ENCODE data around the gene RTN4RL1. TPM values are rescaled to one million over a fixed set of nuclear protein-coding genes. Genes with fewer than 3 reads are reported as not detected.

Gene RTN4RL1
- total RNA-seq, 1 donor from 2014 or later: 0.77 TPM

- Histone ChIP-seq H3K27me3 (ENCODE audit: insufficient read depth, low read length) (no peaks in the 10 kb centered on the region), H3K79me2 (ENCODE audit: insufficient read depth, low read length) (peaks cover 30% of the 10 kb centered on the region), H3K36me3 (ENCODE audit: insufficient read depth, low read length) (peaks cover 11% of the 10 kb centered on the region), H3K9ac (ENCODE audit: low read length) (no peak overlapping the region), H3K4me1 (ENCODE audit: insufficient read depth, low read length) (peaks cover 33% of the 10 kb centered on the region), H3K4me3 (ENCODE audit: insufficient read depth, low read depth, low read length) (no peak overlapping the region), H3K27ac (ENCODE audit: low read depth, low read length) (no peak overlapping the region), H2AFZ (ENCODE audit: low read depth, low read length) (no peak overlapping the region), H3K4me2 (ENCODE audit: low read length) (no peak overlapping the region), H4K20me1 (ENCODE audit: insufficient read depth, low read length) (peaks cover 21% of the 10 kb centered on the region), H3K9me3 (ENCODE audit: insufficient read depth, low read depth, low read length) (no peaks in the 10 kb centered on the region)
- Mint-ChIP-seq H3K36me3 (ENCODE audit: low read depth, unreplicated experiment) (peaks cover 22% of the 10 kb centered on the region), H3K4me3 (ENCODE audit: unreplicated experiment) (peak overlapping the region; percentile 71), H3K27ac (ENCODE audit: unreplicated experiment) (peak overlapping the region; percentile 69), H3K4me1 (ENCODE audit: low read depth, unreplicated experiment) (peaks cover 6% of the 10 kb centered on the region), H3K9me3 (ENCODE audit: unreplicated experiment) (no peaks in the 10 kb centered on the region), H3K27me3 (ENCODE audit: low read depth, unreplicated experiment) (no peaks in the 10 kb centered on the region)
- FAIRE-seq (no peak), DNase-seq (ENCODE audit: low read depth) (no peak)
- TF ChIP-seq EZH2 (IDR thresholded peaks at IDR 0.05; ENCODE audit: insufficient read depth, low read length) (no peak), CTCF (IDR thresholded peaks at IDR 0.05; ENCODE audit: insufficient read depth, low read depth, low read length) (no peak)
Observed at GRCh38 chr17:2040219-2040827, 15.2 kb upstream of the RTN4RL1 start.

- Mint-ChIP-seq H3K36me3 (ENCODE audit: low read depth, unreplicated experiment) (peaks cover 16% of the 10 kb centered on the region), H3K9me3 (ENCODE audit: unreplicated experiment) (no peaks in the 10 kb centered on the region), H3K4me1 (ENCODE audit: low read depth, unreplicated experiment) (peaks cover 7% of the 10 kb centered on the region), H3K4me3 (ENCODE audit: unreplicated experiment) (no peak overlapping the region), H3K27me3 (ENCODE audit: low read depth, unreplicated experiment) (no peaks in the 10 kb centered on the region), H3K27ac (ENCODE audit: unreplicated experiment) (no peak overlapping the region)
- Histone ChIP-seq H3K4me2 (ENCODE audit: low read length) (no peak overlapping the region), H3K36me3 (ENCODE audit: insufficient read depth, low read length) (peaks cover 8% of the 10 kb centered on the region), H3K27ac (ENCODE audit: low read depth, low read length) (no peak overlapping the region), H3K4me3 (ENCODE audit: insufficient read depth, low read depth, low read length) (no peak overlapping the region), H3K79me2 (ENCODE audit: insufficient read depth, low read length) (peaks cover 5% of the 10 kb centered on the region), H3K9me3 (ENCODE audit: insufficient read depth, low read depth, low read length) (no peaks in the 10 kb centered on the region), H3K27me3 (ENCODE audit: insufficient read depth, low read length) (no peaks in the 10 kb centered on the region), H3K9ac (ENCODE audit: low read length) (no peak overlapping the region), H4K20me1 (ENCODE audit: insufficient read depth, low read length) (peaks cover 4% of the 10 kb centered on the region), H3K4me1 (ENCODE audit: insufficient read depth, low read length) (peaks cover 11% of the 10 kb centered on the region), H2AFZ (ENCODE audit: low read depth, low read length) (no peak overlapping the region)
- FAIRE-seq: no peak
- DNase-seq (ENCODE audit: low read depth): no peak
- TF ChIP-seq CTCF (IDR thresholded peaks at IDR 0.05; ENCODE audit: insufficient read depth, low read depth, low read length) (no peak), EZH2 (IDR thresholded peaks at IDR 0.05; ENCODE audit: insufficient read depth, low read length) (no peak)
Observed at GRCh38 chr17:2037155-2037554, 12.0 kb upstream of the RTN4RL1 start.

Data from astrocyte (in vitro differentiated cells and primary cell).